GM12878 (cell line): Measurements from ENCODE around the gene DDX55. TPM values are rescaled to one million over a fixed set of nuclear protein-coding genes. Genes with fewer than 3 reads are reported as not detected.

Source experiments
- ATAC-seq: fragments of 200-7000 bp; cut with Tn5 transposase; 3 replicates; pipeline ENCODE4 v1.9.1; 2020; ENCODE audit warnings: mild to moderate bottlenecking, moderate library complexity
- BruUV-seq: library from RNA; stranded (reverse); fragments of 400-500 nt; replicated peaks from 2 replicates; lab custom pipeline; 2021; lab: Mats Ljungman, UMichigan
- CTCF ChIA-PET: fragments of 300-600 bp; sonication (Branson Sonifier 250); formaldehyde crosslinking; extraction: SDS; loops from one replicate; lab custom pipeline; 2021; ENCODE audit warnings: inconsistent platforms; lab: Yijun Ruan, JAX
- POLR2A ChIA-PET: fragments of 350-600 bp; formaldehyde crosslinking; extraction: SDS; loops from one replicate; lab custom pipeline; 2021; ENCODE audit warnings: inconsistent platforms; lab: Charles Lee
- RAD21 ChIA-PET: fragments of 300-600 bp; sonication (Branson Sonifier 250); formaldehyde crosslinking; loops from one replicate; lab custom pipeline; 2023; ENCODE audit warnings: antibody characterized with exemption; ENCODE audit not compliant: unreplicated experiment; lab: Charles Lee
- SMC1A ChIA-PET: fragments of 300-600 bp; sonication (Branson Sonifier 250); formaldehyde crosslinking; loops from one replicate; lab custom pipeline; 2023; ENCODE audit not compliant: unreplicated experiment, uncharacterized antibody; lab: Charles Lee
- DNase-seq: peaks from one replicate; pipeline ENCODE4 v3.0.0-alpha.2; 2011; ENCODE audit warnings: low read depth, low spot score
- FAIRE-seq: peaks from 3 replicates; lab custom pipeline; 2011; peaks lifted over from hg19 to GRCh38; lab: Jason Lieb, UNC
- H2AFZ ChIP-seq: 2 replicates; pipeline ENCODE4 v1.6.0; 2011; ENCODE audit warnings: low read depth, low read length, control low read depth; ENCODE audit not compliant: control insufficient read depth
- H3K27ac ChIP-seq: 2 replicates; pipeline ENCODE4 v1.5.1; 2011; ENCODE audit warnings: control low read depth; ENCODE audit not compliant: control insufficient read depth, insufficient read depth
- H3K27me3 ChIP-seq, 2 experiments: replicated peaks in 1 of 2; 2 replicates each; pipeline versions ENCODE4 v1.6.0 to v1.6.1; 2011; ENCODE audit warnings: low read length in 1 of 2; ENCODE audit not compliant: control insufficient read depth in 2 of 2, insufficient read depth in 2 of 2
- H3K36me3 ChIP-seq, 2 experiments: 2 replicates each; pipeline ENCODE4 v1.5.1; 2011; ENCODE audit warnings: low read length in 1 of 2; ENCODE audit not compliant: control insufficient read depth in 2 of 2, insufficient read depth in 2 of 2
- H3K4me1 ChIP-seq: 2 replicates; pipeline ENCODE4 v1.6.1; 2011; ENCODE audit warnings: mild to moderate bottlenecking, low read length, moderate library complexity, mixed read lengths; ENCODE audit not compliant: control insufficient read depth, insufficient read depth
- H3K4me2 ChIP-seq: 2 replicates; pipeline ENCODE4 v1.6.0; 2011; ENCODE audit warnings: control low read depth; ENCODE audit not compliant: control insufficient read depth, insufficient read depth
- H3K4me3 ChIP-seq: fragments of 200-600 bp; sonication (generic); 2 replicates; pipeline ENCODE4 v1.5.1; 2016
- H3K79me2 ChIP-seq: 2 replicates; pipeline ENCODE4 v1.6.0; 2011; ENCODE audit warnings: low read length; ENCODE audit not compliant: control insufficient read depth, insufficient read depth
- H3K9ac ChIP-seq: 2 replicates; pipeline ENCODE4 v1.8.0; 2011; ENCODE audit warnings: low read length, control low read depth, mixed read lengths; ENCODE audit not compliant: control insufficient read depth, insufficient read depth
- H3K9me3 ChIP-seq: replicated peaks from 3 replicates; pipeline ENCODE4 v1.5.1; 2011; ENCODE audit warnings: mild to moderate bottlenecking, low read length; ENCODE audit not compliant: control insufficient read depth, insufficient read depth
- H4K20me1 ChIP-seq: 2 replicates; pipeline ENCODE4 v1.6.0; 2011; ENCODE audit not compliant: control insufficient read depth, insufficient read depth
- FOXK2 ChIP-seq: fragments of 450-650 bp; IDR thresholded peaks from 2 replicates; pipeline ENCODE4 v1.6.1; 2017; ENCODE audit warnings: mild to moderate bottlenecking, moderate library complexity
- HDGF ChIP-seq: fragments of 450-650 bp; IDR thresholded peaks from 2 replicates; pipeline ENCODE4 v1.6.1; 2016; ENCODE audit warnings: antibody characterized with exemption
- NR2C2 ChIP-seq: IDR thresholded peaks from 2 replicates; pipeline ENCODE4 v1.6.1; 2011; ENCODE audit warnings: borderline replicate concordance, low read depth; ENCODE audit not compliant: control insufficient read depth, insufficient read length
- POLR2A ChIP-seq: IDR thresholded peaks from 2 replicates; pipeline ENCODE4 v1.6.1; 2011; ENCODE audit warnings: low read depth, mild to moderate bottlenecking, low read length
- SMARCA5 ChIP-seq: fragments of 450-650 bp; IDR thresholded peaks from 2 replicates; pipeline ENCODE4 v1.6.1; 2017; ENCODE audit warnings: mild to moderate bottlenecking
- ZNF217 ChIP-seq: fragments of 450-650 bp; IDR thresholded peaks from 2 replicates; pipeline ENCODE4 v1.6.1; 2017; ENCODE audit warnings: antibody characterized with exemption, mild to moderate bottlenecking
- WGBS: methylation state at CpG from one replicate; pipeline ENCODE4 v1.1.6; 2016; ENCODE audit warnings: low lambda C conversion rate; ENCODE audit not compliant: insufficient replicate concordance, insufficient coverage; ENCODE audit errors: missing lambda C conversion rate; 5-methylcytosine and 5-hydroxymethylcytosine counted together
- in situ Hi-C: fragments of 300-500 bp; cut with MboI; formaldehyde crosslinking; loops from 9 replicates; pipeline ENCODE4 v1.14.3; 2018; ENCODE audit warnings: mixed read lengths
- intact Hi-C: fragments of 100-400 bp; cut with micrococcal nuclease; formaldehyde crosslinking; loops from one replicate; pipeline ENCODE4 v1.14.2; 2022; ENCODE audit not compliant: unreplicated experiment
- polyA plus RNA-seq, 11 experiments: library from polyadenylated mRNA; depleted of rRNA in 4 of 11; unstranded in 6 of 11; stranded (reverse) in 5 of 11; fragments of >200 nt; fragmentation: Nextera tagmentation in 4 of 11; fragmentation: Illumina TruSeq in 1 of 11; extraction: Ambion mirVana in 4 of 11; extraction: Trizol in 1 of 11; gene quantifications; 1 replicate in 1 of 11; 2 replicates in 10 of 11; pipeline versions ENCODE4 v1.2.1 to v1.2.3, GENCODE V29; 2011 to 2016; ENCODE audit warnings: inconsistent platforms in 2 of 11, missing spikeins in 2 of 11, low read depth in 1 of 11
- total RNA-seq, 4 experiments: library from RNA; depleted of rRNA in 3 of 4; stranded (reverse); fragments of >200 nt in 3 of 4; fragmentation: Illumina TruSeq in 1 of 4; extraction: Trizol in 1 of 4; gene quantifications; 2 replicates each; pipeline versions ENCODE4 v1.2.1 to v1.2.3, GENCODE V29; 2013 to 2021
- TF ChIP-seq, protein P1 (sequence below): IDR thresholded peaks from 2 replicates; pipeline ENCODE4 v1.6.1; 2011; ENCODE audit warnings: borderline replicate concordance, low read depth, mild to moderate bottlenecking, moderate library complexity, low read length; ENCODE audit not compliant: insufficient read depth, poor library complexity, severe bottlenecking

The DDX55 gene
- total and polyA plus RNA-seq, 10 of the 15 experiments (the other 5 are each of a cell fraction or from before 2014, with no cell fraction given): 4.5 to 42.4 (median 33.4) TPM

- DNase-seq: no peak
- 86% methylated on average over 5 of the region's 5 CpGs for WGBS
- no peaks in the 10 kb centered on the region for H3K79me2 ChIP-seq
- ChIA-PET POLR2A (no interaction called here), RAD21 (no interaction called here), CTCF (no interaction called here), SMC1A (no interaction called here)
- no TSS peak for BruUV-seq
- no peak overlapping the region for H2AFZ ChIP-seq
- no peak overlapping the region for H3K27ac ChIP-seq
- H3K9ac ChIP-seq: no peak overlapping the region
- no peaks in the 10 kb centered on the region for H3K9me3 ChIP-seq
- TF ChIP-seq, protein P1, sequence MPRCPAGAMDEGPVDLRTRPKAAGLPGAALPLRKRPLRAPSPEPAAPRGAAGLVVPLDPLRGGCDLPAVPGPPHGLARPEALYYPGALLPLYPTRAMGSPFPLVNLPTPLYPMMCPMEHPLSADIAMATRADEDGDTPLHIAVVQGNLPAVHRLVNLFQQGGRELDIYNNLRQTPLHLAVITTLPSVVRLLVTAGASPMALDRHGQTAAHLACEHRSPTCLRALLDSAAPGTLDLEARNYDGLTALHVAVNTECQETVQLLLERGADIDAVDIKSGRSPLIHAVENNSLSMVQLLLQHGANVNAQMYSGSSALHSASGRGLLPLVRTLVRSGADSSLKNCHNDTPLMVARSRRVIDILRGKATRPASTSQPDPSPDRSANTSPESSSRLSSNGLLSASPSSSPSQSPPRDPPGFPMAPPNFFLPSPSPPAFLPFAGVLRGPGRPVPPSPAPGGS: no peak
- TF ChIP-seq ZNF217 (no peak), POLR2A (no peak), NR2C2 (no peak), FOXK2 (no peak)
- no peaks in the 10 kb centered on the region for H4K20me1 ChIP-seq
- H3K4me1 ChIP-seq: no peaks in the 10 kb centered on the region
- in situ Hi-C loops: no loop called here
- no peak for FAIRE-seq
- peaks cover 6 to 28% of the 10 kb centered on the region in 2 experiments for H3K36me3 ChIP-seq
- no peaks in the 10 kb centered on the region for H3K27me3 ChIP-seq
- H3K4me2 ChIP-seq: no peak overlapping the region
- no peak overlapping the region for H3K4me3 ChIP-seq
- intact Hi-C loops: no loop called here
- ATAC-seq: no peak
These were observed 46.5 kb downstream of the DDX55 start for GRCh38 chr12:123648401-123648800.

DNA sequence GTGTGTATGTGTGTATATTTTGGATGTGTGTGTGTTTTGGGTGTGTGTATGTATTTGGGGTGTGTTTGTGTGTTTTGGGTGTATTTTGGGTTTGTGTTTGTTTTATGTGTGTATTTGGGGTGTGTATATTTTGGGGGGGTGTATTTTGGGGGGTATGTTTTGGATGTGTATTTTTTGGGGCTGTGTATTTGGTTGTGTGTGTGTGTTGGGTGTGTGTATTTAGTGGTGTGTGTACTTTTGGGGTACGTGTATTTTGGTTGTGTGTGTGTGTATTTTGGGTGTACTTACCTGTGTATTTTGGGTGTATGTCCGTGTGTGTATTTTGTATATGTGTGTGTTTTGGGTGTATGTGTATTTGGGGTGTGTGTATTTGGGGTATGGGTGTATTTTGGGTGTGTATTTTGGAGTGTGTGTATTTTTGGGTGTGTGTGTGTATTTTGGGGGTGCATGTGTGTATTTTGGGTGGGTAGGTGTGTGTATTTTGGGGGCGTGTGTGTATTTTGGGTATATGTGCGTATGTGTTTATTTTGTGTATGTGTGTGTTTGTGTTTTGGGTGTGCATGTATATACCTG, 52.3 kb downstream of the DDX55 start:
- Histone ChIP-seq H3K36me3 (peaks cover 8 to 18% of the 10 kb centered on the region in 2 experiments; a peak in 3 of 4 replicates), H4K20me1 (no peaks in the 10 kb centered on the region), H3K79me2 (no peaks in the 10 kb centered on the region), H3K4me2 (peak overlapping the region; percentile 89; the same call in 1 of the 2 replicates), H2AFZ (no peak overlapping the region), H3K9ac (no peak overlapping the region), H3K4me1 (peaks cover 21% of the 10 kb centered on the region), H3K27me3 (no peaks in the 10 kb centered on the region), H3K27ac (no peak overlapping the region), H3K9me3 (no peaks in the 10 kb centered on the region), H3K4me3 (no peak overlapping the region)
- no TSS peak for BruUV-seq
- ChIA-PET CTCF (no interaction called here), RAD21 (no interaction called here), POLR2A (interaction anchor here (0.6 kb wide), 1 partner anchor 222 kb away, joined by 3 read pairs; no protein-coding TSS in a partner anchor), SMC1A (no interaction called here)
- 93% methylated on average over 4 of the region's 4 CpGs for WGBS
- 0 out of 2 replicates have a peak, but pooled peaks have one; percentile 47 for TF ChIP-seq HDGF
- no peak for TF ChIP-seq SMARCA5
- no peak for DNase-seq
- ATAC-seq: no peak
- in situ Hi-C loops (no loop called here), intact Hi-C loops (no loop called here)
- no peak for FAIRE-seq
